ENCODE results near the gene ERICH4.

- TF ChIP-seq CTCF (IDR thresholded peaks at IDR 0.05) (no peak), EZH2 (IDR thresholded peaks at IDR 0.05; ENCODE audit: borderline replicate concordance, insufficient read depth, low read depth, low read length, poor library complexity, severe bottlenecking) (no peak)
Observed at GRCh38 chr19:41414461-41414860, 28.5 kb upstream of the ERICH4 start.

Data from B cell (primary cell).